Measurements from ENCODE around the gene MUSK.

- TF ChIP-seq EZH2 (IDR thresholded peaks at IDR 0.05; ENCODE audit: borderline replicate concordance, low read depth, low read length, severe bottlenecking) (no peak), CTCF (IDR thresholded peaks at IDR 0.05; ENCODE audit: extremely low read depth in 1 of 2, insufficient read depth in 1 of 2, low read depth in 1 of 2, low read length in 2 of 2) (no peak), POLR2A (IDR thresholded peaks at IDR 0.05; ENCODE audit: low read depth, low read length) (no peak), POLR2AphosphoS5 (IDR thresholded peaks at IDR 0.05; ENCODE audit: insufficient read depth, low read depth, low read length) (no peak), MAX (IDR thresholded peaks at IDR 0.05; ENCODE audit: insufficient read depth, insufficient read length) (no peak)
These were observed 99.0 kb downstream of the MUSK start for GRCh38 chr9:110767559-110768063.

Data from endothelial cell of umbilical vein (primary cell).